ENCODE results near the gene KCNT1. TPM values are rescaled to one million over a fixed set of nuclear protein-coding genes. Genes with fewer than 3 reads are reported as not detected.
"Not testable (repeated sequence)": the region's sequence is repeated elsewhere in the genome, so short reads cannot be mapped to it uniquely, and the experiment has no call there.

Gene KCNT1
- total RNA-seq, 1 experiment from 2014 or later, result 0.17 TPM

DNA sequence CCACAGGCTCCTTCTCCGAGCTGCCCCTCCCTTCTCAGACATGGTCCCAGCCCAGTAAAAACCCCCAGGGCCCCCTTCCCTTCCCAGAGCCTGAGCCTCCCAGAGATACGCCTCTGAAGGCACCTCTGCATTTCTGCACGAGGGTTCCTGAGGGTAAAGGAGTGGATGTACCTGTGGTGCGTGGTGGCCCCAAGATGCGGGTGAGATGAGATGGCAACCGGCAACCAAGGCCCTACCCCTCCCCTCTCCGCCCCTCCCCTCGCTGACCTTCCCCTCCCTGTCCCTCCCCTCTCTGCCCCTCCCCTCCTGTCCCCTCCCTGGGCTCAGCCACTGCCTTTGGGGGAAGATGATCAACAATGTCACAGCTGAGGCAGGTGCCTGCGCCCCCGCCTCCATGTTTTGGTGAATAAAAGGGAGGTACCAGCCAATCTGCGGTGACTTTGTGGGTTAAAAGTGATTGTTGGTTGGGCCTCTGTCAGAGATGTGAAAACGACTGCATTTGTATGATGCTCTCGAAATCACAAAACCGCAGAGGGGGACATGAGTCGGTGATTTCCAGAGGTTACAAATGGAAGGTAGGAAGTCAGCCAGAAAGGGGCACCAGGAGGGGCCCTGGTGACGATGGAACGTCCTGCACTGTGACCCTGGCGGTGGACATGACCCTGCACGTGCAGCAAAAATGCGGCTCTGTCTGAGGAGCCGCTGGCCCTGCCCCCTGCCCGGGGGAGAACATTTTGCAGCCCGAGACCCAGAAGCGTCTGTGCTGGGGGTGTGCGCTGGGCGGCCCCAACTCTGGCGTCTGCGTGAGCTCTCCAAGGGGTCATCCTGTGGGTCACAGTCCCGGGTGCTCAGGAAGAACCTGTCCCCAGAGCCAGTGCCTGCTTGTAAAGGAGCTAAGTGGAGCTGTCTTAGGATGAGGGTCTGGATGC lies 35.2 kb upstream of the KCNT1 start:
- ChIA-PET CTCF (no interaction called here), POLR2A (no interaction called here)
- ATAC-seq, result no peak

DNA sequence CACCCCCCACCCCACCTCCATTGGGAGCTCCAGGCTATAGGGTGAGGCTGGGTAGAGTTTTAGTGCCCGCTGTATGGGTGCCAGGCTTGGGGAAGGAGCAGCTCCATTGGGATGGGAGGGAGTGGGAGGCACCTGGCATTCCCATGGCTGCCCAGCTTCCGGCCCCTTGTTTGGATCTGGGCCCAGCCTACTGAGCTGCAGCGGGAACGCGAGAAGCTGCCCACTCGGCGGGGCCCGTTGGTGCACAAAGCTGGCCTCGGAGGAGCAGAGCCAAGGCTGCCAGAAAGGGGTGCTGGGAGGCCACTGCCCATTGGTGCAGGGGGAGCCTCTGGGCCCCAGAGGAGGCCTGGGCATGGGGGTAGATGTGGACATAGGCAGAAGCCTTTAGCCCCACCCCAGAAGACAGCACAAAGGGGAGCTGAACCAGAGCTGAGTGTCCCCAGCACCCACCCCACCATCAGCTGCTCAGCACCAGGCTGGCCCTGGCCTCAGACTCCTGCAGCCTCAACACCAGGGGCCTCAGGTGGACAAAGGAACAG lies 34.5 kb upstream of the KCNT1 start:
- RAD21 ChIA-PET (ENCODE audit: low non-redundant PET in 1 of 2, low total read pairs in 2 of 2, uncharacterized antibody in 2 of 2, unreplicated experiment in 2 of 2), result no interaction called here
- TF ChIP-seq ZNF274 (IDR thresholded peaks at IDR 0.05; ENCODE audit: low read depth, low read length), result no peak
- no TSS peak for BruUV-seq (replicated peaks)

More for the DNA sequence above, 35.2 kb upstream of the KCNT1 start:
- intact Hi-C loops (cut with micrococcal nuclease), result no loop called here
- BruUV-seq (replicated peaks), result no TSS peak
- RAD21 ChIA-PET (ENCODE audit: low non-redundant PET in 1 of 2, low total read pairs in 2 of 2, uncharacterized antibody in 2 of 2, unreplicated experiment in 2 of 2), result no interaction called here
- no peaks in the 10 kb centered on the region for H3K36me3 ChIP-seq (ENCODE audit: control insufficient read depth in 1 of 2, insufficient read depth in 2 of 2, low read length in 2 of 2)
- no peak for DNase-seq (ENCODE audit: low read depth, low spot score)
- no peaks in the 10 kb centered on the region for H3K9me3 ChIP-seq (ENCODE audit: control insufficient read depth in 1 of 2, insufficient read depth in 1 of 2, low read depth in 1 of 2, low read length in 2 of 2)
- no peak for TF ChIP-seq SRF (IDR thresholded peaks at IDR 0.05; ENCODE audit: low read depth)
- no peak for TF ChIP-seq ZFX (IDR thresholded peaks at IDR 0.05)
- no peak for TF ChIP-seq SP1 (IDR thresholded peaks at IDR 0.05; ENCODE audit: low read depth)
- H3K4me3 ChIP-seq (replicated peaks in 1 of 2; ENCODE audit: low read depth in 1 of 2, low read length in 2 of 2), result no peak overlapping the region
- H3K27me3 ChIP-seq (ENCODE audit: insufficient read depth, low read length), result peaks cover 6% of the 10 kb centered on the region; the same call in 1 of the 2 replicates
- no peaks in the 10 kb centered on the region for H4K20me1 ChIP-seq (ENCODE audit: insufficient read depth)
- H2AFZ ChIP-seq (ENCODE audit: low read depth, low read length, poor library complexity, severe bottlenecking), result no peak overlapping the region
- no peak overlapping the region for H3K9ac ChIP-seq (ENCODE audit: low read length)
- no peaks in the 10 kb centered on the region for H3K9me2 ChIP-seq (ENCODE audit: insufficient read depth)
- no peak overlapping the region for H3K27ac ChIP-seq (ENCODE audit: low read depth, low read length)
- H3K4me2 ChIP-seq (ENCODE audit: low read length), result no peak overlapping the region
- H3K4me1 ChIP-seq (ENCODE audit: control insufficient read depth in 1 of 2, insufficient read depth in 2 of 2, low read length in 2 of 2), result no peaks in the 10 kb centered on the region
- H3K79me2 ChIP-seq (ENCODE audit: insufficient read depth, low read length), result no peaks in the 10 kb centered on the region

DNA sequence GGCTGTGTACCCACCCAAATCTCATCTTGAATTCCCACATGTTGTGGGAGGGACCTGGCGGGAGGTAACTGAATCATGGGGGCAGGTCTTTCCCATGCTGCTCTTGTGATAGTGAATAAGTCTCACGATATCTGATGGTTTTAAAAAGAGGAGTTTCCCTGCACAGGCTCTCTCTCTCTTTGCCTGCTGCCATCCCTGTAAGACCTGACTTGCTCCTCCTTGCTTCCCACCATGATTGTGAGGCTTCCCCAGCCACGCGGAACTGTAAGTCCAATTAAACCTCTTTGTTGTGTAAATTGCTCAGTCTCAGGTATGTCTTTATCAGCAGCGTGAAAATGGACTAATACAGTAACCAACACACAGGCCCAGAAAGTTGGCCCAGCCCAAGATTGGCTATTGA lies 33.0 kb upstream of the KCNT1 start:
- intact Hi-C loops (cut with micrococcal nuclease), result not testable (repeated sequence)

More for the DNA sequence above, 34.5 kb upstream of the KCNT1 start:
- H3K4me2 ChIP-seq (ENCODE audit: low read length), result no peak overlapping the region
- H3K79me2 ChIP-seq (ENCODE audit: insufficient read depth, low read length), result no peaks in the 10 kb centered on the region
- H3K4me3 ChIP-seq (replicated peaks in 1 of 2; ENCODE audit: low read depth in 1 of 2, low read length in 2 of 2), result no peak overlapping the region
- intact Hi-C loops (cut with micrococcal nuclease), result no loop called here
- H2AFZ ChIP-seq (ENCODE audit: low read depth, low read length, poor library complexity, severe bottlenecking), result no peak overlapping the region
- H3K9ac ChIP-seq (ENCODE audit: low read length), result no peak overlapping the region
- no peaks in the 10 kb centered on the region for H3K4me1 ChIP-seq (ENCODE audit: control insufficient read depth in 1 of 2, insufficient read depth in 2 of 2, low read length in 2 of 2)
- no peaks in the 10 kb centered on the region for H3K9me3 ChIP-seq (ENCODE audit: control insufficient read depth in 1 of 2, insufficient read depth in 1 of 2, low read depth in 1 of 2, low read length in 2 of 2)
- ChIA-PET POLR2A (no interaction called here), CTCF (no interaction called here)
- H3K27ac ChIP-seq (ENCODE audit: low read depth, low read length), result no peak overlapping the region
- H3K27me3 ChIP-seq (ENCODE audit: insufficient read depth, low read length), result peaks cover 6% of the 10 kb centered on the region; the same call in 1 of the 2 replicates
- H3K9me2 ChIP-seq (ENCODE audit: insufficient read depth), result no peaks in the 10 kb centered on the region
- no peaks in the 10 kb centered on the region for H4K20me1 ChIP-seq (ENCODE audit: insufficient read depth)
- ATAC-seq, result no peak
- H3K36me3 ChIP-seq (ENCODE audit: control insufficient read depth in 1 of 2, insufficient read depth in 2 of 2, low read length in 2 of 2), result no peaks in the 10 kb centered on the region
- no peak for DNase-seq (ENCODE audit: low read depth, low spot score)

More for the DNA sequence above, 33.0 kb upstream of the KCNT1 start:
- BruUV-seq (replicated peaks); H3K9ac ChIP-seq (ENCODE audit: low read length); ATAC-seq; POLR2A ChIA-PET; H3K9me3 ChIP-seq (ENCODE audit: control insufficient read depth in 1 of 2, insufficient read depth in 1 of 2, low read depth in 1 of 2, low read length in 2 of 2); H3K27ac ChIP-seq (ENCODE audit: low read depth, low read length); DNase-seq (ENCODE audit: low read depth, low spot score); H3K4me1 ChIP-seq (ENCODE audit: control insufficient read depth in 1 of 2, insufficient read depth in 2 of 2, low read length in 2 of 2); H2AFZ ChIP-seq (ENCODE audit: low read depth, low read length, poor library complexity, severe bottlenecking); H3K4me2 ChIP-seq (ENCODE audit: low read length); H3K4me3 ChIP-seq (replicated peaks in 1 of 2; ENCODE audit: low read depth in 1 of 2, low read length in 2 of 2); RAD21 ChIA-PET (ENCODE audit: low non-redundant PET in 1 of 2, low total read pairs in 2 of 2, uncharacterized antibody in 2 of 2, unreplicated experiment in 2 of 2); H3K79me2 ChIP-seq (ENCODE audit: insufficient read depth, low read length); H3K9me2 ChIP-seq (ENCODE audit: insufficient read depth); H4K20me1 ChIP-seq (ENCODE audit: insufficient read depth); CTCF ChIA-PET; H3K36me3 ChIP-seq (ENCODE audit: control insufficient read depth in 1 of 2, insufficient read depth in 2 of 2, low read length in 2 of 2): not testable (repeated sequence)
- H3K27me3 ChIP-seq (ENCODE audit: insufficient read depth, low read length), result peaks cover 10% of the 10 kb centered on the region; the same call in 1 of the 2 replicates

Measured in HCT116 (cell line).